Measurements from ENCODE around the gene HOOK2.
A peak's percentile ranks its signal among the peaks of the same experiment; 100 is the strongest.

The HOOK2 gene

GRCh38 chr19:12783291-12783848 is 8.0 kb upstream of the HOOK2 start:
- no peak for DNase-seq (ENCODE audit: low spot score)

GRCh38 chr19:12782424-12783290 is 7.3 kb upstream of the HOOK2 start:
- DNase-seq (ENCODE audit: low spot score) = peak; percentile 63

GRCh38 chr19:12782174-12782423 is 6.7 kb upstream of the HOOK2 start:
- no peak for DNase-seq (ENCODE audit: low spot score)

- no peak for DNase-seq (ENCODE audit: low spot score)
Observed at GRCh38 chr19:12779162-12779993, 4.0 kb upstream of the HOOK2 start.

- no peak for DNase-seq (ENCODE audit: low spot score)
Observed at GRCh38 chr19:12778905-12779161, 3.5 kb upstream of the HOOK2 start.

GRCh38 chr19:12778017-12778904 is 2.9 kb upstream of the HOOK2 start:
- DNase-seq (ENCODE audit: low spot score) = no peak

- peak; percentile 72 for DNase-seq (ENCODE audit: low spot score)
Observed at GRCh38 chr19:12777217-12778016, 2.1 kb upstream of the HOOK2 start.

DNA sequence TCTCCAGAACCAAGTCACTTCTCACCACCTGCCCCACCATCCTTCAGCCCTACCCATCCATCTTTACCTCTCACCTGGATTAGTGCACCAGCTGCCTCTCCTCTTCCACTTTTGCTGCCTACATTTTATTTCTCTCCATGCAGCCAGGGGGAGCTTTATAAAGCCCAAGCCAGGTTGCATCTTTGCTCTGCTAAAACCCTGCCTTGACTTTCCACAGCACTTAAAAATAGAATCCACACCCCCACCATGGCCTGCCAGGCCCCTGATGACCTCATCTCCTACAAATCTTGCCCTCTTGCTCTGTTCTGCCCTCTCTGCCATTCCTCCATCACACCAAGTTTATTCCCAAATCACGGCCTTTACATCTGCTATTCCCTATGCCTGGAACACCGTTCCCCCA is 1.8 kb downstream of the HOOK2 start:
- DNase-seq (ENCODE audit: low spot score) = no peak

- no peak for DNase-seq (ENCODE audit: low spot score)
Observed at GRCh38 chr19:12772323-12772722, 3.0 kb downstream of the HOOK2 start.

DNA sequence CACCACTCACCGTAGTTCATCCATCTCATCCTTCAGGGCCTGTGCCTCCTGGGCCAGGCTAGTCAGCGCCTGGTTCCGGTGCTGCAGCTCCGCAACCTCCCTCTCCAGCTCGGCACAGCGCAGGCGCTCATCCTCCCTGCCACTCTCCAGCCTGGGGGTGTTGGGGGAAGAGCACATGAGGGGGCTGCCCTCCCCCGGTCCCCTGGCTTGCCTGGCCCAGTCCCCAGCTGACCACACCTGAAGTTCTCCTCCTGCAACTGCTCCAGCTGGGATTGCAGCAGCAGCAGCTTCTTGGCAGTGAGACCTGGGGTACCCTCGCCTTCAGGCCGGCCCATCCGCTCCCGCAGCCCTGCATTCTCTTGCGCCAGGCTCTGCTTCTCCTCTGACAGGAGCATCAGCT is 4.4 kb downstream of the HOOK2 start:
- DNase-seq (ENCODE audit: low spot score) = no peak

- DNase-seq (ENCODE audit: low spot score) = peak; percentile 86
Observed at GRCh38 chr19:12769689-12770088, 5.7 kb downstream of the HOOK2 start.

GRCh38 chr19:12767666-12768065 is 7.7 kb downstream of the HOOK2 start:
- DNase-seq (ENCODE audit: low spot score) = no peak

- DNase-seq (ENCODE audit: low spot score) = no peak
Observed at GRCh38 chr19:12767150-12767549, 8.2 kb downstream of the HOOK2 start.

GRCh38 chr19:12766051-12766521 is 9.3 kb downstream of the HOOK2 start:
- peak; percentile 85 for DNase-seq (ENCODE audit: low spot score)

- no peak for DNase-seq (ENCODE audit: low spot score)
Observed at GRCh38 chr19:12764698-12765097, 10.7 kb downstream of the HOOK2 start.

DNA sequence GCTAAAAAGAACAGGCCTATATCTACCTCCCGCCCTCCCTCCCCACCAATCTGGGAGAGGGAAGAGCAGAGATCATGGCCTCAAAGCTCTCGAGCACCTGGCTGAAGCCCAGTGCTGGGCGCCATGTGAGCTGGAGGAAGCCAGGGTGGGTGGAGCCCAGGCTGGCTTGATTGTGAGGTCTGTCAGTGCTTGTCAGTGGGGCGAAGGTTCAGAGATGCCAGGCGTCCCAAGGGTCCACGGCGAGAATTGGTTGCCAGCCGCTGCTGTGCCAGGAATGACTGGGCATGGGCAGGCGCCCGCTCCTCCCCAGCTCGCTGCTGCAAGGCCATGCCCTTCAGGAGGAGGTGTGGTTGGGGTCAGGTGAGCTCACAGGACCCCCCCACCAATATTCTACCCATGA is 12.3 kb downstream of the HOOK2 start:
- DNase-seq (ENCODE audit: low spot score) = no peak

GRCh38 chr19:12759686-12760085 is 15.7 kb downstream of the HOOK2 start:
- no peak for DNase-seq (ENCODE audit: low spot score)

- peak; percentile 94 for DNase-seq (ENCODE audit: low spot score)
Observed at GRCh38 chr19:12757544-12758274, 17.6 kb downstream of the HOOK2 start.

DNA sequence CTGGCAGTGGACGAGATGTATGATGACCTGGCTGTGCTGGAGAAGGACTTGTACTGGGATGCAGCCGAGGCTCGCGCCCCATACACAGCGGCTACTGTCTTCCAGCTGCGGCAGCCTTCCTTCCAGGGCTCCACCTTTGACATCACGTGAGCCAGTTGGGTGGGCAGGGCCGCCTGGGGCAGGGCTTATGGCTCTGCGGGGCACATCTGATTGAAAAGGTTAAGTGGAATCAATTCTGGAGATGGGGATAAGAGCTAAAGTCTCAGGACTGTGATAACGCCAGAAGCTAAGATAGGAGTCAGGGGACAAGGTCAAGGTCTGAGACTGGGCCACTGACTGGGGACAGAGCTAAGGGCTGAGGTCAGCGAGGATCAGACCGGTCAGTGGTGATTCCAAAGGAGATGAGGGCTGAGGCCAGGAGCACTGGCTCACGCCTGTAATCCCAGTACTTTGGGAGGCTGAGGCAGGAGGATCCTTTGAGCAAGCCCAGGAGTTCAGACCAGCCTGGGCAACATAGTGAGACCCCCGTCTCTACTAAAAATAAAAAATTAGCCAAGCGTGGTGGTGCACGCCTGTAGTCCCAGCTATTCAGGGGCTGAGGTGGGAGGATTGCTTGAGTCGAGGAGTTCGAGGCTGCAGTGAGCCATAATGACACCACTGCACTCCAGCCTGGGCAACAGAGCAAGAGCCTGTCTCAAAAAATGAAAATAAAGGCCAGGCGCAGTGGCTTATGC is 19.0 kb downstream of the HOOK2 start:
- DNase-seq (ENCODE audit: low spot score) = no peak
